HG02642 (cell line): ENCODE data around the gene KIAA0319L.

ENCODE experiments used
- ATAC-seq: cut with Tn5 transposase; IDR thresholded peaks from one replicate; pipeline ENCODE4 v1.9.1; 2021; ENCODE audit warnings: mild to moderate bottlenecking; ENCODE audit not compliant: unreplicated experiment, poor library complexity

The KIAA0319L gene

GRCh38 chr1:35452106-35452774 is 105.0 kb downstream of the KIAA0319L start:
- ATAC-seq: no peak

GRCh38 chr1:35451125-35451528 is 106.1 kb downstream of the KIAA0319L start:
- ATAC-seq: peak; percentile 64

- ATAC-seq: no peak
Measured at GRCh38 chr1:35449334-35450008, 107.7 kb downstream of the KIAA0319L start.

GRCh38 chr1:35448344-35448801 is 108.8 kb downstream of the KIAA0319L start:
- no peak for ATAC-seq

- no peak for ATAC-seq
Measured at GRCh38 chr1:35447278-35447677, 109.9 kb downstream of the KIAA0319L start.

- no peak for ATAC-seq
Measured at GRCh38 chr1:35444519-35444774, 112.8 kb downstream of the KIAA0319L start.

- ATAC-seq: no peak
Measured at GRCh38 chr1:35443768-35444518, 113.3 kb downstream of the KIAA0319L start.

GRCh38 chr1:35442734-35443133 is 114.5 kb downstream of the KIAA0319L start:
- ATAC-seq: no peak

GRCh38 chr1:35441926-35442579 is 115.2 kb downstream of the KIAA0319L start:
- ATAC-seq: no peak

- ATAC-seq: no peak
Measured at GRCh38 chr1:35439626-35440025, 117.6 kb downstream of the KIAA0319L start.

GRCh38 chr1:35437200-35437599 is 120.0 kb downstream of the KIAA0319L start:
- no peak for ATAC-seq

- no peak for ATAC-seq
Measured at GRCh38 chr1:35436078-35436477, 121.1 kb downstream of the KIAA0319L start.

- no peak for ATAC-seq
Measured at GRCh38 chr1:35434703-35435102, 122.5 kb downstream of the KIAA0319L start.

- no peak for ATAC-seq
Measured at GRCh38 chr1:35433714-35434113, 123.5 kb downstream of the KIAA0319L start.

- ATAC-seq: no peak
Measured at GRCh38 chr1:35432231-35432630, 125.0 kb downstream of the KIAA0319L start.

GRCh38 chr1:35431173-35431599 is 126.0 kb downstream of the KIAA0319L start:
- ATAC-seq: no peak

GRCh38 chr1:35430762-35431161 is 126.4 kb downstream of the KIAA0319L start:
- no peak for ATAC-seq

- ATAC-seq: no peak
Measured at GRCh38 chr1:35428360-35428759, 128.8 kb downstream of the KIAA0319L start.

- no peak for ATAC-seq
Measured at GRCh38 chr1:35426097-35426586, 131.1 kb downstream of the KIAA0319L start.

- ATAC-seq: no peak
Measured at GRCh38 chr1:35408925-35409324, 148.3 kb downstream of the KIAA0319L start.

- ATAC-seq: no peak
Measured at GRCh38 chr1:35407743-35408142, 149.5 kb downstream of the KIAA0319L start.
